Activated gamma-delta T cell treated with Interleukin-2 at 50 U/mL for 16 hours (primary cell): Measurements from ENCODE around the gene TOM1L2.

Experiments used
- DNase-seq: peaks from one replicate; pipeline ENCODE4 v3.0.0-alpha.2; 2020

Gene TOM1L2

GRCh38 chr17:17893801-17894644 lies 78.2 kb downstream of the TOM1L2 start:
- DNase-seq = no peak

DNA sequence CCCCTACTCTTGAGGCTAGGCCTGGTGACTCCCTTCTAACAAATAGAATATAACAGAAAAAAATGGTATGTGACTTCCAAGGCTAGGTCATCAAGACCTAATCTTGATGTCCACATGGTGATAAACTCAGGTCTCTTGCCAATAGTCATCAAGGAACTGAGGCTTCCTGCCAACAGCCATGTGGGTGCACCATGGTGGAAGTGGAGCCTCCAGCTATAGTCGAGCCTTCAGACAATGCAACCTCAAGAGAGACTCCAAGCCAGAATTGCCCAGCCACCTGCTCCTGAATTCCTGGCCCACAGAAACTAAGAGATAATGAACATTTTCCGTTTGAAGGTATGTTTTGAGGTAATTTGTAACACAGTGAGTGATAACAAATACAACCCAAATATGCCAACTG lies 79.5 kb downstream of the TOM1L2 start:
- DNase-seq = no peak

DNA sequence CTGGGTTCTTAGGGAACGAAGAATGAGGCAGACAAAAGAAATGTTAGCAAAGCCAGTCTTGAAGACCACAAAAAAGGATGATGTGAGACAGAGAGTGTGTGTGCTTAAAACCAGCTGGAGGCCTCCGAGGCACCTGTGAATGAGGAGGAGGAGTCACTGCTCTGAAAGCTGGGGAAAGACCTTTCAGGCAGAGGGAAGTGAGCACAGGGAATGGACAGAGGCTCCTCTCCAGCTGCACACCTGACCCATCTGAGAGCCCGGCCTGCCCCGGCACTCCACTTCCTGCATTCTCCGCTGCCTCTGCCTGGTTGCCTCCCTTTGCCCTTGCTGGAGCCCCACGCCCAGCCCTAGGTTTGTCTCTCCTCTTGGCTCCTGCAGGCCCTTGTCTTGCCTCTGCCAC lies 80.2 kb downstream of the TOM1L2 start:
- no peak for DNase-seq

- peak; percentile 30 for DNase-seq
Measured at GRCh38 chr17:17890773-17891759, 81.1 kb downstream of the TOM1L2 start.

DNA sequence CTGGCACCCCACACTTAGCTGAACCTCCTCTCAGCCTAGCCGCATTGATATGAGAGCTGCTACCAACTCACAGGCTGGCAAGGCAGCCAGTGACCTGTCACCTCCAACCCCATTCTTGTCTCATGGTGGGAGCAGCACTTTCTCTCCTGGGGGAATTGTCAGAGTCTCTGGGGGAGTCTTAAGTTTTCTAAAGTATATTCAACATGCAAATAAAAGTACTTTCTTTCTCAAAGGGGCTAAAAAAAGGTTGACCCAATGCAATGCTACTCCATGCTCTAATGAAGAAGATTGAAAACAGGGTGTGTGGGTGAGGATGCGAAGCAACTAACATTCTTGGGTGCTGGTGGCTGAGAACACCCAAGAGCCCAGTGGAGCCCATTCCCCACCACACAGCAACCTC lies 82.3 kb downstream of the TOM1L2 start:
- DNase-seq = no peak

GRCh38 chr17:17888821-17889220 lies 83.4 kb downstream of the TOM1L2 start:
- DNase-seq = no peak

DNA sequence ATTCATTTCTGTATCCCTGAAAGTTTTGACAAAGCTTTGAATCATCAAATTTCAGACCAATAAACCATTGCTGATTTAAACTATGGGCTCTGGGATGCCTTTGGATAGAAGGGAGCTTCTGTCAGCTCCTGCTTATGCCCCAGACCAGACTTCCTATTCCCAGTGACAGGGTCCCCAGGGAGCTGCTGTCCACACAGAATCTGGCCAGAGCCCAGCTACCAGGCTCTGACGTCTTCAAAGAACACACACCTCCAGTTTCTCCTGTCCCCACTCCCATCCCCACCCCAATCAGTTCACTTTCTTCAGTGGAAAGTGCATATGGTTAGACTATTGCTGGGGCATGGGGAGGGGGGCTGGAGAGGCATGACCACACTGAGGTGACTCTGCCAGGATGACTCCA lies 83.8 kb downstream of the TOM1L2 start:
- no peak for DNase-seq

GRCh38 chr17:17887752-17888304 lies 84.4 kb downstream of the TOM1L2 start:
- no peak for DNase-seq

GRCh38 chr17:17886726-17887125 lies 85.5 kb downstream of the TOM1L2 start:
- DNase-seq = no peak

DNA sequence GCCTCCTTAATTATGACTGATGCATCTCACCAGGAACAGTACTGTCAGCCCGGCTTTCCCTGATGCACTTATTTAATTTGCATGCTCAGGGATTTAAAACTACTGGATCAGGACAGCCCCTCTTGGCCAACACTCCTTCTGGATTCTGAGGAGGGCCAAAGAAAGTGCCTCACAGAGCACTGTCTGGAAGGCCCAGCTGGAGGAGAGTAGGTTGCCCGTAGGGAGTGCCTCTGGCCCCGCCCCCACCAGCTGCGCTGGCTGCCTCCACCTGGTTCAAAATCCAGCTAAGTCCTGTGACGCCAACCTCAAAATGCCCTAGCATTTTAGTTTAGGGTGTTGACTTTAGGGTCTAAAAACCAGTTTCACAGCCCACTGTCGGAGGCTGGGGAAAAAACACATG lies 86.0 kb downstream of the TOM1L2 start:
- DNase-seq = no peak

DNA sequence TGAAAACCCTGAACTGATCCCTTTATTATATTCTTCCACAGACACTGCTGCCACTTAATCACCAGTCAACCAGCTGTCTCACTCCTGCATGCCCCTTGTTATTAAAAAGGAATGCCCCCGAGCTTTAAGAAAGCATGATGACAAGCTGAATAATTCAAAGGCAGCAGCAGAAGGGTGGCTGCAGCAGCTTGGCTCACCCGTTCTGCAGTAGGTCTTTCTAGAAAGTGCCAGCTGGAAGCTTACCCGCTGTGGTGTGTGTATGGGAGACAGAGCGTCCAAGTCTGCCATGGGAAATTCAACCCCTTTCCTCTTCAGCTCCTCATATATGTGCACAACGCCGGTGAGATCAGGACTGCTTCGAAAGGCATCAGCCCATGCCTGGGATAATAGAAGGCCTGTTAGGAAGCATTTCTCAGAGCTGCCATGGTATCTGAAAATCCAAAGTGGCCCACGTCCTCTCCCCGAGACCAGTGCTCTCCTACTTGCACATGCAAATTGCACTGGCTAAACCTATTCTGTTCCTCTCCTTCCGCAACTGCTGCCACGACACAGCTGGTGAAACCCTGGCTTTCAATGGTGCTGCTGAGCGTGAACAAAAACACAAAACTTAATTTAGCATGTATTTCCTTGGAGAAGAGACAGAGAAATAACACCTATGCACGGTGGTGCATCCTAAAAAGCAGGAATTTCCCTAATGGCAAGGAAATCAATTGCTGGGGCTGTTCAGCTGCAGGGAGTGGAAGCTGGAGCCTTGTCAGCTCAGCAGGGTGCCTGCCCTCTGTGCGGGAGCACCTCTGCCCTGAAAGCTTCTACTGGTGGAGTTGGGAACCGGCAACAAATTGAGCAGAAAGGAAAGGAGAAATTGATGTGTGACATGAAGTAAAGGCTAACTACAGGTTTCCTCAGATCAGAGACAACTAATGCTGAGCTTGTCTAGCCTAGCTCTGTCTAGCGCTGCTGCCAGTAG lies 87.5 kb downstream of the TOM1L2 start:
- DNase-seq = no peak

DNA sequence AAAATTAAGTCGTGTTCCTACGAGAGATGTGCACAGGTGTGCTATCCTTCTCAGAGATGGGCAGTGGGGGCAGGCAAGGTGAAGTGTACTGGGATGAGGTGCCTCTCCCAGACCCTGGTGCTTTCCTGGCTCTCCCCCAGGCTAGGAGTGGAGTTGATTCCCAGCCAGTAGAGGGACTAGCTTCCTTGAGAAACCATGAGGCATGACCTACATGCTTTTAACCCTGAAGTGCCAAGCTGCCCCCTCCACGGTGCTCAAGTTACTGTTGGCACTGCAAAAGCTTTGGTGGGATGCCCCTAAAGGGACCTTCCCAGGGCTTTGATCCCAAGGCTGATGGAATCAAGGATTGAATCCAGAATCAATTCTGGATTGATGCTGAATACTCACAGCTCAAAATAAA lies 88.4 kb downstream of the TOM1L2 start:
- no peak for DNase-seq

DNA sequence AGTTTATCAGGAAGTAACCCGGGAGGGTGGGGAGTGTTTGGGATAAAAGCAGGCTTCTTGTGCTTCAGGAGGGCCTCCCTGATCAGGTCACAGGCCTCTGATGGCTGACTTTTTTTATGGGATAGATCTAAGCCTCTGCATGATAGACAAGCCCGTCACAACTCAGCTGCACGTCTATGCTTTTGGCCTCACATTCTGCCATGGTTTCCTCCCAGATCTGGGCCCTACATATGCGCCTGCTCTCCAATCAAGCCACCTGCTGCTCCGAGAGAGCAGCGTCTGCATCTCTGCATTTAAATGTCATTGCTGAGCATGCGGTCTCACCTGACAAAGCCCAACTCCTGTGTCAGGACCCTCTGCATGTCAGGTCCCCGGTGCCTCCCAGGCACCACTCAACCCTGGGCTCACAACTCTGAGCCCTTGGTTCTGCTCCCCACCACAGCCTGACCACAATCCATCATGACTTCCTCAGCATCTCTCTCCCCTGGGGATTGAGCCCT lies 90.1 kb downstream of the TOM1L2 start:
- DNase-seq = no peak

DNA sequence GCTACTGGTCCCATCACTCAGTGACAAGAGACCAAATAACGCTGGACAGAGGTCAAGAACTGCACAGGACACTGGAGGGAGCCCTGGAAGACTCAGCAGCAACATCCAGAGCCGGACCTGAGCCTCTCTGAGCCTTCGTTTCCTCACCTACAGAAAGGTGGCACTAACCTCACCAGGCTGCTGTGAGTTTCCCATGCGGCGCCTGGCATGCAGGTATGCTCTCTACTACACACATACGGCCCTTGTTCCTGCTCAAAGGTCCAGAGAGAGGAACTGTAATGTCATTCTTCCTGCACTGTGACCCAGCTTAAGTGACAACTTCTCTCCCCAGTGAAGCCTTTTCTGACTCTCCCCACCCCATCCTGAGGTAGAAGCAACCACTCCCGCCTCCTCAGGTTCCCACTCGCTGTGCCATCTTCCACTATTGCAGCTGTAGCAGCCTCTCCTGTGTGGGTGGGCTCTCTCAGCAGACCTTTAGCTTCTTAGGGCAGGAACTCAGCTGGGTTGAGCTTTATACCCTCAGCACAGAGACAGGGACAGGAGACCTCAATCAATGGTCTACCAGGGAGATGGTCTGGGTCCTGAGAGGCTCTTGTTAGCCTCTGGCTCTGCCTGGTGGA lies 91.5 kb downstream of the TOM1L2 start:
- no peak for DNase-seq

DNA sequence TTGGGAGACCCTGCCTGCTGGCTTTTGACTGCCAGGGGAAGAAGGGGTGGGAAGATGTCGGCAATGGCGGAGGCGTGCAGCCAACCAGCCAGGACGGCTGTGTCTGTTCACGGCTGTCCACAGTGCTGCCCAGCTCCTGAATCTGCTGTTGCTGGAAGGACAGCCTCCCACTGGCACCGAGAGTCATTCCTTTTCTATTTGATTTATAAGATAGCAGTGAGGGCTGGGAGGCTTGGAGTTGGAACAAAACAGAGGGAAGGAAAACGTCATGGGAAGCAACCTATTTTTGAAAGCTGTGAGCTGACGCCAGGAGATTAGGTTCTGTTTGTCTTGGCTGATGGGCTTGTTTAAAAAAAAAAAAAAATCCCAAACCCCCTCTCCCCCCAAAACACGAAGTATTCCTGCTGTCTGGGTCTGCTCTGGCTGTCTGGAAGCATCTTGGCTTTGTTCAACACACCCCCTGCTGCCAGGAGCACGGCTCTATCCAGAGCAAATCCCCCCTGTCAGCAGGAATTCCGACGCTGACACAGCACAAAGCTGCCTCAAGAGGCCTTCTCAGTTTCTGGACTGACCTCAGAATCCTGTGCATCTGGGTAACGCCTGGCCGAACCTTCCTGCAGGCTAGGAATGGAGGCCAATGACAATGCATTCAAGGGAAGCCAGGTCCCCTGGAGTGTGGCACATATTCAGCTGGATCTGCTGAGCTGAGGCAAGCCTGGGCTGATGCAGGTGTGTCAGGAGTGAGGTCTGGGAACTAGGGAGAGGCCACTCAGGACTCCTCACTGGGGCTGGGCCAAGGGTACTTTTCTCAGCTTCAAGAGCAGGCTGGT lies 94.5 kb downstream of the TOM1L2 start:
- no peak for DNase-seq

GRCh38 chr17:17876959-17877528 lies 95.2 kb downstream of the TOM1L2 start:
- no peak for DNase-seq

GRCh38 chr17:17874478-17874877 lies 97.7 kb downstream of the TOM1L2 start:
- no peak for DNase-seq

DNA sequence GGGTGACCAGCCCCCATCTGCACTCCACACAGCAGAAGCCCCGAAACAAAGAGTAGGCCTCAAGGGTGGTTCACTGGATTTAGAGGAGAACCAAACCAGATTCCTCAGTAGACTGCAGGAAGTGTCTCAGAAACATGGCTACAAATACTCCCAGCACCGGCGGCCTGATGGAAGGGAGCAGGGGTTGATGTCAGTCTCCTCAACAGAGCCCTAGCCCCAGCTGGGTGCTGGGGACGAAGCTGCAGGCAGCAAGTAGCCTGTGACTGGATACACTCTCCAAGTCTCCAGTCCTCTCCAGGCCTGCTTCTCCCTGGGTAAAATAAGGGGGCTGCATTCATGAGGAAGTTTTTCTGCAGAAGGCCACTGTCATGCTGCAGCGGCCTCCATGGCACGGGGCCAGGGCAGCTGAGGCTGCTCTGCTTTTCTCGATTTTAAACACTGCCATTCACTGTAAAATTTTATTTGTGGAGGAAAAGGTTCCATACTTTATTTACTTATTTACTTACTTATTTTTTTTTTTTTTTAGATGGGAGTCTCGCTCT lies 98.7 kb downstream of the TOM1L2 start:
- no peak for DNase-seq

GRCh38 chr17:17872547-17873345 lies 99.5 kb downstream of the TOM1L2 start:
- DNase-seq = no peak
